ENCODE data around the gene FBN2.

DNA sequence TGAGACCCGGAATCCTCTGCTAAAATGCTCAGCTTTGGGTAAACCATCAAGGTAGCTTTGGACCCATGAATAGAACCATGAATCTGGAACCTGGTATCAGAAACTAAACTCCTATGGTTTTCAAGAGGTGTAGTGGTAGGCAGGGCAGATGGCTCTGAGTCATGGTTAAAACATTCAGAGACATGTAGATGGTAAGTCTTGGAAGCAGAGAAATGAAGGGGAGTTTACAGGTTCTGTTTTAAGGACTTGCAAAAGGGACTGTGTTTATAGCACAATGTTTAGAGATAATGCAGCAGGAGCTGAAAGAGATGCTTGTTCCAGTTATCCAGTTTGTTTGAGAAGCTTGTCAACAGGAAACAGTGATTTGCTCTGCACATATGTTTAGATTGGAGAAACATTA, 36.0 kb upstream of the FBN2 start:
- TF ChIP-seq, protein P1, sequence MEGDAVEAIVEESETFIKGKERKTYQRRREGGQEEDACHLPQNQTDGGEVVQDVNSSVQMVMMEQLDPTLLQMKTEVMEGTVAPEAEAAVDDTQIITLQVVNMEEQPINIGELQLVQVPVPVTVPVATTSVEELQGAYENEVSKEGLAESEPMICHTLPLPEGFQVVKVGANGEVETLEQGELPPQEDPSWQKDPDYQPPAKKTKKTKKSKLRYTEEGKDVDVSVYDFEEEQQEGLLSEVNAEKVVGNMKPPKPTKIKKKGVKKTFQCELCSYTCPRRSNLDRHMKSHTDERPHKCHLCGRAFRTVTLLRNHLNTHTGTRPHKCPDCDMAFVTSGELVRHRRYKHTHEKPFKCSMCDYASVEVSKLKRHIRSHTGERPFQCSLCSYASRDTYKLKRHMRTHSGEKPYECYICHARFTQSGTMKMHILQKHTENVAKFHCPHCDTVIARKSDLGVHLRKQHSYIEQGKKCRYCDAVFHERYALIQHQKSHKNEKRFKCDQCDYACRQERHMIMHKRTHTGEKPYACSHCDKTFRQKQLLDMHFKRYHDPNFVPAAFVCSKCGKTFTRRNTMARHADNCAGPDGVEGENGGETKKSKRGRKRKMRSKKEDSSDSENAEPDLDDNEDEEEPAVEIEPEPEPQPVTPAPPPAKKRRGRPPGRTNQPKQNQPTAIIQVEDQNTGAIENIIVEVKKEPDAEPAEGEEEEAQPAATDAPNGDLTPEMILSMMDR (IDR thresholded peaks at IDR 0.05) = no peak
- TF ChIP-seq POLR2A (IDR thresholded peaks at IDR 0.05) = no peak

Data from lower leg skin (tissue), 3 donors.